Nephron (organoid): ENCODE results near the gene ZEB2.

Experiments used
- H3K27ac Mint-ChIP-seq, 3 experiments: 2 replicates each; pipeline ENCODE4 v1.8.0; 2020; ENCODE audit warnings: mixed read lengths in 3 of 3, mild to moderate bottlenecking in 2 of 3, moderate library complexity in 1 of 3
- H3K27me3 Mint-ChIP-seq: 2 replicates; pipeline ENCODE4 v1.8.0; 2021; ENCODE audit warnings: low read depth, mild to moderate bottlenecking, moderate library complexity, mixed read lengths
- H3K36me3 Mint-ChIP-seq: 2 replicates; pipeline ENCODE4 v1.8.0; 2020; ENCODE audit warnings: low read depth, mixed read lengths
- H3K4me1 Mint-ChIP-seq: 2 replicates; pipeline ENCODE4 v1.8.0; 2020; ENCODE audit warnings: mixed read lengths
- H3K4me3 Mint-ChIP-seq, 3 experiments: 2 replicates each; pipeline ENCODE4 v1.8.0; 2020; ENCODE audit warnings: mild to moderate bottlenecking in 3 of 3, mixed read lengths in 3 of 3, moderate library complexity in 2 of 3
- H3K9me3 Mint-ChIP-seq: 2 replicates; pipeline ENCODE4 v1.8.0; 2020; ENCODE audit warnings: mixed read lengths
- CTCF ChIP-seq, 3 experiments: fragments of 200-600 bp; sonication (generic); IDR thresholded peaks; one replicate each; pipeline ENCODE4 v1.5.0; 2021; ENCODE audit warnings: antibody characterized with exemption in 3 of 3; ENCODE audit not compliant: unreplicated experiment in 3 of 3

ZEB2 gene

GRCh38 chr2:144458541-144458940, 61.4 kb downstream of the ZEB2 start:
- H3K36me3 Mint-ChIP-seq, result peaks cover 17% of the 10 kb centered on the region
- no peaks in the 10 kb centered on the region for H3K27me3 Mint-ChIP-seq
- H3K4me3 Mint-ChIP-seq, result no peak overlapping the region
- no peak for TF ChIP-seq CTCF (IDR thresholded peaks at IDR 0.05; ENCODE audit: unreplicated experiment in 3 of 3)
- H3K4me1 Mint-ChIP-seq, result peaks cover 86% of the 10 kb centered on the region
- peak overlapping the region; percentile 46 to 75 (median 62) for H3K27ac Mint-ChIP-seq
- no peaks in the 10 kb centered on the region for H3K9me3 Mint-ChIP-seq

- no peak overlapping the region for H3K4me3 Mint-ChIP-seq
- peak overlapping the region; percentile 46 to 71 (median 67) for H3K27ac Mint-ChIP-seq
- H3K27me3 Mint-ChIP-seq, result no peaks in the 10 kb centered on the region
- TF ChIP-seq CTCF (IDR thresholded peaks at IDR 0.05; ENCODE audit: unreplicated experiment in 3 of 3), result no peak
- peaks cover 6% of the 10 kb centered on the region for H3K36me3 Mint-ChIP-seq
- H3K9me3 Mint-ChIP-seq, result no peaks in the 10 kb centered on the region
- peaks cover 91% of the 10 kb centered on the region for H3K4me1 Mint-ChIP-seq
These were observed 63.2 kb downstream of the ZEB2 start for GRCh38 chr2:144456680-144457079.

- Mint-ChIP-seq H3K27me3 (no peaks in the 10 kb centered on the region), H3K4me3 (no peak overlapping the region), H3K36me3 (no peaks in the 10 kb centered on the region), H3K27ac (peak overlapping the region; percentile 71 to 93 (median 88)), H3K4me1 (peaks cover 87% of the 10 kb centered on the region), H3K9me3 (no peaks in the 10 kb centered on the region)
- no peak for TF ChIP-seq CTCF (IDR thresholded peaks at IDR 0.05; ENCODE audit: unreplicated experiment in 3 of 3)
These were observed 63.9 kb downstream of the ZEB2 start for GRCh38 chr2:144455987-144456386.

- Mint-ChIP-seq H3K4me3 (peak overlapping the region in 2 of 3 experiments; percentile 20 to 37), H3K27me3 (no peaks in the 10 kb centered on the region), H3K27ac (peak overlapping the region; percentile 91 to 95 (median 93)), H3K36me3 (no peaks in the 10 kb centered on the region), H3K4me1 (peaks cover 84% of the 10 kb centered on the region), H3K9me3 (no peaks in the 10 kb centered on the region)
- no peak for TF ChIP-seq CTCF (IDR thresholded peaks at IDR 0.05; ENCODE audit: unreplicated experiment in 3 of 3)
These were observed 65.2 kb downstream of the ZEB2 start for GRCh38 chr2:144454466-144455287.

- TF ChIP-seq CTCF (IDR thresholded peaks at IDR 0.05; ENCODE audit: unreplicated experiment in 3 of 3), result no peak
- H3K36me3 Mint-ChIP-seq, result peaks cover under 1% of the 10 kb centered on the region
- no peaks in the 10 kb centered on the region for H3K9me3 Mint-ChIP-seq
- H3K4me1 Mint-ChIP-seq, result peaks cover 84% of the 10 kb centered on the region
- H3K27ac Mint-ChIP-seq, result peak overlapping the region; percentile 91 to 95 (median 93)
- no peaks in the 10 kb centered on the region for H3K27me3 Mint-ChIP-seq
- peak overlapping the region; percentile 14 to 69 (median 55) for H3K4me3 Mint-ChIP-seq
These were observed 66.3 kb downstream of the ZEB2 start for GRCh38 chr2:144453486-144454158.
